ENCODE data around the gene PZP. TPM values are rescaled to one million over a fixed set of nuclear protein-coding genes. Genes with fewer than 3 reads are reported as not detected.
"Not testable (repeated sequence)": the region's sequence is repeated elsewhere in the genome, so short reads cannot be mapped to it uniquely, and the experiment has no call there.

Gene PZP
- total and polyA plus RNA-seq, 2 of the 13 experiments (the other 11 are each of a cell fraction or from before 2014, with no cell fraction given), result 0.07 to 0.89 TPM

DNA sequence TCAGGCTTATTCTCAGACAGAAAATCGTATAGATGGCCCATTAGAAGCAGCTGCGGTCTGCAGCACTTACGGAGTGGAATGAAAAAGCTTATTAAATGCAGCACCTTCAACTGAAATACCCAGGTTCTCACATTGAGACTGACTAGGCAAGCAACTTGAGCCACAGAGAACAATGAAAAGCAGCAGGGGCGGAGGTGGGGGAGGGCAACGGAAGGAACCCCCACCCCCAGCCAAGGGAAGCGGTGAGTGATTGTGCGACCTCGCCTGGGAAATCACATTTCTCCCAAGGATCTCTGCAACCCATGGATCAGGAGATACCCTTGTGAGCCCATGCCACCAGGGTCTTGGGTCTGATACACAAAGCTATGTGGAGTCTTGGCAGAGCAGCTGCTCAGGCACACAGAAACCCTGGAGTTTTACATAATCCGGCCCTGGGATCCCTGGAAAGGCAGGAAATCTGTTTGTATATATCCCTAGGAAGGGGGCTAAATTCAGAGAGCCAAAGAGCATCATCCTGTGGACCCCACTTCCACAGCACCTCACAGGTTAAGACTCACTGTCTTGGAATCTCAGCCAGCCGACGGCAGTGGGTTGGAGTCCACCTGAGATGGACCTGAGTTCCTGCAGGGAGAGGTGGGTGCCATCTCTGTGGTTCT lies 38.1 kb downstream of the PZP start:
- ChIA-PET POLR2A (no interaction called here), CTCF (ENCODE audit: low intra/inter-chr PET ratio, low total read pairs) (no interaction called here)
- H2AFZ ChIP-seq (ENCODE audit: low read length), result no peak overlapping the region
- no peaks in the 10 kb centered on the region for H3K36me3 ChIP-seq (replicated peaks in 1 of 2; ENCODE audit: control insufficient read depth in 1 of 2, insufficient read depth in 2 of 2, low read length in 2 of 2)
- H3K9me3 ChIP-seq (ENCODE audit: low read length), result no peaks in the 10 kb centered on the region
- H3K27me3 ChIP-seq (ENCODE audit: control insufficient read depth in 1 of 2, insufficient read depth in 2 of 2, low read length in 2 of 2), result no peaks in the 10 kb centered on the region
- no peak overlapping the region for H3K9ac ChIP-seq (ENCODE audit: insufficient read depth, low read depth, low read length)
- in situ Hi-C loops (cut with HindIII; ENCODE audit: extremely low pct_ligation_motif_present, low pct_unique_long_range_greater_than_20kb) (no loop called here), intact Hi-C loops (cut with micrococcal nuclease; ENCODE audit: unreplicated experiment) (no loop called here)
- no peak overlapping the region for H3K4me2 ChIP-seq (ENCODE audit: low read depth, low read length)
- no peaks in the 10 kb centered on the region for H4K20me1 ChIP-seq (ENCODE audit: insufficient read depth, low read length)
- H3K79me2 ChIP-seq (ENCODE audit: insufficient read depth, low read length), result no peaks in the 10 kb centered on the region
- H3K4me3 ChIP-seq (replicated peaks in 1 of 3; ENCODE audit: insufficient read depth in 1 of 3, low read depth in 2 of 3, low read length in 3 of 3), result no peak overlapping the region
- TF ChIP-seq, protein P1, sequence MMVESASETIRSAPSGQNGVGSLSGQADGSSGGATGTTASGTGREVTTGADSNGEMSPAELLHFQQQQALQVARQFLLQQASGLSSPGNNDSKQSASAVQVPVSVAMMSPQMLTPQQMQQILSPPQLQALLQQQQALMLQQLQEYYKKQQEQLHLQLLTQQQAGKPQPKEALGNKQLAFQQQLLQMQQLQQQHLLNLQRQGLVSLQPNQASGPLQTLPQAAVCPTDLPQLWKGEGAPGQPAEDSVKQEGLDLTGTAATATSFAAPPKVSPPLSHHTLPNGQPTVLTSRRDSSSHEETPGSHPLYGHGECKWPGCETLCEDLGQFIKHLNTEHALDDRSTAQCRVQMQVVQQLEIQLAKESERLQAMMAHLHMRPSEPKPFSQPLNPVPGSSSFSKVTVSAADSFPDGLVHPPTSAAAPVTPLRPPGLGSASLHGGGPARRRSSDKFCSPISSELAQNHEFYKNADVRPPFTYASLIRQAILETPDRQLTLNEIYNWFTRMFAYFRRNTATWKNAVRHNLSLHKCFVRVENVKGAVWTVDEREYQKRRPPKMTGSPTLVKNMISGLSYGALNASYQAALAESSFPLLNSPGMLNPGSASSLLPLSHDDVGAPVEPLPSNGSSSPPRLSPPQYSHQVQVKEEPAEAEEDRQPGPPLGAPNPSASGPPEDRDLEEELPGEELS (CRISPR knock-in tag; IDR thresholded peaks at IDR 0.05), result no peak
- TF ChIP-seq FOXA1 (IDR thresholded peaks at IDR 0.05) (no peak), FOXA1 (CRISPR knock-in tag; IDR thresholded peaks at IDR 0.05) (no peak), SIX1 (CRISPR knock-in tag; IDR thresholded peaks at IDR 0.05; ENCODE audit: borderline replicate concordance) (no peak), MED13 (CRISPR knock-in tag; IDR thresholded peaks at IDR 0.05) (no peak), ZFP36 (IDR thresholded peaks at IDR 0.05; ENCODE audit: borderline replicate concordance, low read depth, low read length, partially characterized antibody) (no peak), ZMYM2 (CRISPR knock-in tag; IDR thresholded peaks at IDR 0.05) (no peak), TOE1 (CRISPR knock-in tag; IDR thresholded peaks at IDR 0.05) (no peak), NBN (conservative IDR thresholded peaks at IDR 0.05) (no peak)
- TF ChIP-seq, protein P2, sequence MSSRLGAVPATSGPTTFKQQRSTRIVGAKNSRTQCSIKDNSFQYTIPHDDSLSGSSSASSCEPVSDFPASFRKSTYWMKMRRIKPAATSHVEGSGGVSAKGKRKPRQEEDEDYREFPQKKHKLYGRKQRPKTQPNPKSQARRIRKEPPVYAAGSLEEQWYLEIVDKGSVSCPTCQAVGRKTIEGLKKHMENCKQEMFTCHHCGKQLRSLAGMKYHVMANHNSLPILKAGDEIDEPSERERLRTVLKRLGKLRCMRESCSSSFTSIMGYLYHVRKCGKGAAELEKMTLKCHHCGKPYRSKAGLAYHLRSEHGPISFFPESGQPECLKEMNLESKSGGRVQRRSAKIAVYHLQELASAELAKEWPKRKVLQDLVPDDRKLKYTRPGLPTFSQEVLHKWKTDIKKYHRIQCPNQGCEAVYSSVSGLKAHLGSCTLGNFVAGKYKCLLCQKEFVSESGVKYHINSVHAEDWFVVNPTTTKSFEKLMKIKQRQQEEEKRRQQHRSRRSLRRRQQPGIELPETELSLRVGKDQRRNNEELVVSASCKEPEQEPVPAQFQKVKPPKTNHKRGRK (CRISPR knock-in tag; IDR thresholded peaks at IDR 0.05), result no peak
- TF ChIP-seq, protein P3, sequence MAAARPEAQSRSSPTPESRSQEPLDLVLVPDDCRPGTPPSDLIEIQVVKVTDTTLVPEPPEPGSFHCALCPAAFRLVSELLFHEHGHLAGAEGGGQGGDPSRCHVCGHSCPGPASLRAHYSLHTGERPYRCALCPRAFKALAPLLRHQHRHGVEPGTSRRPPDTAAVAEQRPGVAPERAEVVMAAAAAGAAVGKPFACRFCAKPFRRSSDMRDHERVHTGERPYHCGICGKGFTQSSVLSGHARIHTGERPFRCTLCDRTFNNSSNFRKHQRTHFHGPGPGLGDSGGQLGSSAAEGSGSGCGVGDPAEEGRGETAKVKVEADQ (CRISPR knock-in tag; IDR thresholded peaks at IDR 0.05; ENCODE audit: borderline replicate concordance), result no peak
- no peaks in the 10 kb centered on the region for H3K4me1 ChIP-seq (ENCODE audit: insufficient read depth, low read length)
- WGBS (ENCODE audit: low lambda C conversion rate), result 85% methylated on average over 11 of the region's 11 CpGs
- FAIRE-seq (no peak), ATAC-seq (no peak), DNase-seq (ENCODE audit: low spot score) (no peak)
- BruUV-seq (replicated peaks), result no TSS peak
- no peak overlapping the region for H3K27ac ChIP-seq (ENCODE audit: extremely low read length, insufficient read depth, low read length)

DNA sequence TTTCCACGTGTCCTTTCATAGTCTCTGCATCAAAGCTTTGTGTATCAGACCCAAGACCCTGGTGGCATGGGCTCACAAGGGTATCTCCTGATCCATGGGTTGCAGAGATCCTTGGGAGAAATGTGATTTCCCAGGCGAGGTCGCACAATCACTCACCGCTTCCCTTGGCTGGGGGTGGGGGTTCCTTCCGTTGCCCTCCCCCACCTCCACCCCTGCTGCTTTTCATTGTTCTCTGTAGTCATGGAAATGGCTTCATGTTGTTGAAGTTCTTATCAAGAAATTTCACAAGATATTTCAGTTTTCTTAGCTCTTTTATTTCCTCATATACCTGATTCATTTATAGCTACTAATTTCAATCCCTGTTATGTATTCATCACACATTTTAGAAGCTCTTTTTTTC lies 40.9 kb downstream of the PZP start:
- H3K9me3 ChIP-seq (ENCODE audit: low read length); H3K27ac ChIP-seq (ENCODE audit: extremely low read length, insufficient read depth, low read length); CTCF ChIA-PET (ENCODE audit: low intra/inter-chr PET ratio, low total read pairs); intact Hi-C loops (cut with micrococcal nuclease; ENCODE audit: unreplicated experiment); BruUV-seq (replicated peaks); H3K4me1 ChIP-seq (ENCODE audit: insufficient read depth, low read length); H3K79me2 ChIP-seq (ENCODE audit: insufficient read depth, low read length); POLR2A ChIA-PET; H3K27me3 ChIP-seq (ENCODE audit: control insufficient read depth in 1 of 2, insufficient read depth in 2 of 2, low read length in 2 of 2); H3K4me2 ChIP-seq (ENCODE audit: low read depth, low read length); H3K36me3 ChIP-seq (replicated peaks in 1 of 2; ENCODE audit: control insufficient read depth in 1 of 2, insufficient read depth in 2 of 2, low read length in 2 of 2); H3K9ac ChIP-seq (ENCODE audit: insufficient read depth, low read depth, low read length); H4K20me1 ChIP-seq (ENCODE audit: insufficient read depth, low read length); FAIRE-seq; ATAC-seq; H2AFZ ChIP-seq (ENCODE audit: low read length); DNase-seq (ENCODE audit: low spot score); H3K4me3 ChIP-seq (replicated peaks in 1 of 3; ENCODE audit: insufficient read depth in 1 of 3, low read depth in 2 of 3, low read length in 3 of 3); in situ Hi-C loops (cut with HindIII; ENCODE audit: extremely low pct_ligation_motif_present, low pct_unique_long_range_greater_than_20kb): not testable (repeated sequence)
- 72% methylated on average over 5 of the region's 5 CpGs for WGBS (ENCODE audit: low lambda C conversion rate)
